BLaER1 treated with 17β-estradiol and CSF1 and Interleukin-3, amounts not matched to agents 10 nM and 100 nM (cell line): ENCODE measurements around the gene DDX11.
A peak's percentile ranks its signal among the peaks of the same experiment; 100 is the strongest.
"Not testable (repeated sequence)": the region's sequence is repeated elsewhere in the genome, so short reads cannot be mapped to it uniquely, and the experiment has no call there.

Source experiments
- H3K27ac ChIP-seq, 11 experiments: shearing (Covaris generic); formaldehyde crosslinking; 2 replicates each; pipeline ENCODE4 v1.8.1; 2022
- H3K27me3 ChIP-seq, 11 experiments: shearing (Covaris generic); formaldehyde crosslinking; 2 replicates each; pipeline ENCODE4 v1.8.1; 2022
- H3K36me3 ChIP-seq, 11 experiments: shearing (Covaris generic); formaldehyde crosslinking; 2 replicates each; pipeline ENCODE4 v1.8.1; 2022
- H3K4me1 ChIP-seq, 10 experiments: shearing (Covaris generic); formaldehyde crosslinking; 2 replicates each; pipeline ENCODE4 v1.8.1; 2022
- H3K4me2 ChIP-seq, 11 experiments: shearing (Covaris generic); formaldehyde crosslinking; 2 replicates each; pipeline ENCODE4 v1.8.1; 2022
- H3K4me3 ChIP-seq, 10 experiments: shearing (Covaris generic); formaldehyde crosslinking; 2 replicates each; pipeline ENCODE4 v1.8.1; 2022
- H3K9ac ChIP-seq, 11 experiments: shearing (Covaris generic); formaldehyde crosslinking; 2 replicates each; pipeline ENCODE4 v1.8.1; 2022
- H3K9me3 ChIP-seq, 11 experiments: shearing (Covaris generic); formaldehyde crosslinking; replicated peaks in 1 of 11; 2 replicates each; pipeline ENCODE4 v1.8.1; 2022
- H4K20me1 ChIP-seq, 11 experiments: shearing (Covaris generic); formaldehyde crosslinking; 2 replicates each; pipeline ENCODE4 v1.8.1; 2022
- Cebpa-rat ChIP-seq, 11 experiments: shearing (Covaris generic); IDR thresholded peaks; 2 replicates each; pipeline ENCODE4 v1.8.1; 2022

The DDX11 gene

DNA sequence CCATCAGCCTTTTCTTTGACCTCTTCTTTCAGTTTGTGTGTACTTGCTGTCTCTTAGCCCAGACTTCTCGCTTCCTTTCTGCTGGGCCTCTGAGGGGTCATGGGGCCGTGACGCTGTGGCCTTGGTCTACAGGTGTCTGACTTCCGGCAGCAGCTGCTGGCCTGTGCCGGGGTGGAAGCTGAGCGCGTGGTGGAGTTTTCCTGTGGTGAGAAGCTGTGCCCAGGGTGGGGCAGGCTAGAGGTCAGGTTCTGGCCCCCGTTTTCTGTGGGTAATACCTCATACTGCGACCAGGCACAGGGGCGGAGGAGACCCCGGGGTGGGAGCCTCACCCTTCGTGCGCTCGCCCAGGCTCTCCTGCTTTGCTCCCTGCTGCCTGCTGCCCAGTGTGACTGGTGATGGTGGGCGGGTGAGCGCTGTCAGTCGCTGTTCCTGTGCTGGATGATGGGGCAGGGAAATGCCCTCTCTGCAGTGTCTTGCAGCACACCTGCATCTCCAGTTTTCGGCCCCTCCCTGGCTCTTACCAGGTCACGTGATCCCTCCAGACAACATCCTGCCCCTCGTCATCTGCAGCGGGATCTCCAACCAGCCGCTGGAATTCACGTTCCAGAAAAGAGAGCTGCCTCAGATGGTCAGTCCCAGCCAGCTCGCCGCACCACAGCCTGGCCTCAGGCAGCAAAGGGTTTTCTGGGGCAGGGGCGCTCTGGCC lies 27.0 kb downstream of the DDX11 start:
- not testable (repeated sequence) for H3K9me3 ChIP-seq, H3K27me3 ChIP-seq, H3K9ac ChIP-seq, H3K4me3 ChIP-seq, H3K27ac ChIP-seq
- Histone ChIP-seq H3K36me3 (peaks cover 18 to 77% (median 53%) of the 10 kb centered on the region in 11 experiments), H3K4me1 (peaks cover 0 to 12% (median 5%) of the 10 kb centered on the region in 10 experiments; a peak in 11 of 20 replicates), H3K4me2 (peak overlapping the region in 6 of 11 experiments; percentile 8 to 46 (median 36); a peak in 7 of 22 replicates), H4K20me1 (peaks cover 0 to 15% (median 0%) of the 10 kb centered on the region in 11 experiments; a peak in 2 of 22 replicates)

- H3K27ac ChIP-seq, H3K4me2 ChIP-seq, H3K9me3 ChIP-seq, H3K27me3 ChIP-seq, H3K4me3 ChIP-seq, H3K9ac ChIP-seq, H4K20me1 ChIP-seq: not testable (repeated sequence)
- peaks cover 0 to 12% (median 5%) of the 10 kb centered on the region in 10 experiments; a peak in 11 of 20 replicates for H3K4me1 ChIP-seq
- H3K36me3 ChIP-seq = peaks cover 10 to 64% (median 39%) of the 10 kb centered on the region in 11 experiments; a peak in 21 of 22 replicates
Measured at GRCh38 chr12:31102125-31102524, 28.5 kb downstream of the DDX11 start.

DNA sequence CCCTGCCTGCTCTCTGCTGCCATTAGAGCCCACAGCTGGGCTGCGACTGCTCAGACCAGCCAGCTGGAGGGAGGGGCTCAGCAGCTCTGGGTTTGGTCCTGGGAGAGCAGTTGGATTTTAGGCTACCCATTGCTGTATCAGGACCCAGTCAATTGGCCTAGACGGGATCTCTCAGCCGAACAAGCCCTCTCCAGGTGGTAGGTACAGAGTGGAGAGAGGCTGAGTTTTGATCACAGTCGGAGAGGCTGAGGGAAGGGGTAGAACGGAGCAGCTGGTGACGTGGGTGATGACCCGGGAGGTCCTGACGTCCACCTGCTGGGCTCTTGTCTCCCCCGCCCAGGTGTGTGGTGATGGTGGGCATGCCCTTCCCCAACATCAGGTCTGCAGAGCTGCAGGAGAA lies 28.9 kb downstream of the DDX11 start:
- not testable (repeated sequence) for H3K9ac ChIP-seq, H3K4me3 ChIP-seq, H3K9me3 ChIP-seq, H3K4me2 ChIP-seq, H3K27ac ChIP-seq, H3K27me3 ChIP-seq, H4K20me1 ChIP-seq
- Histone ChIP-seq H3K4me1 (peaks cover 0 to 12% (median 5%) of the 10 kb centered on the region in 10 experiments; a peak in 11 of 20 replicates), H3K36me3 (peaks cover 10 to 61% (median 38%) of the 10 kb centered on the region in 11 experiments; a peak in 21 of 22 replicates)

- not testable (repeated sequence) for H3K4me2 ChIP-seq, H3K27ac ChIP-seq, H3K9me3 ChIP-seq, H3K9ac ChIP-seq, H3K4me3 ChIP-seq, H3K27me3 ChIP-seq, H4K20me1 ChIP-seq
- H3K4me1 ChIP-seq = peaks cover 0 to 12% (median 5%) of the 10 kb centered on the region in 10 experiments; a peak in 11 of 20 replicates
- H3K36me3 ChIP-seq = peaks cover 10 to 51% (median 35%) of the 10 kb centered on the region in 11 experiments; a peak in 19 of 22 replicates
Measured at GRCh38 chr12:31103561-31103975, 29.9 kb downstream of the DDX11 start.

- not testable (repeated sequence) for H3K4me3 ChIP-seq, H3K27ac ChIP-seq, H4K20me1 ChIP-seq, H3K9me3 ChIP-seq, H3K27me3 ChIP-seq, H3K9ac ChIP-seq, H3K4me2 ChIP-seq
- peaks cover 10 to 48% (median 35%) of the 10 kb centered on the region in 11 experiments; a peak in 19 of 22 replicates for H3K36me3 ChIP-seq
- peaks cover 0 to 12% (median 5%) of the 10 kb centered on the region in 10 experiments; a peak in 11 of 20 replicates for H3K4me1 ChIP-seq
Measured at GRCh38 chr12:31104220-31104619, 30.6 kb downstream of the DDX11 start.

GRCh38 chr12:31104773-31105172 lies 31.1 kb downstream of the DDX11 start:
- H3K4me3 ChIP-seq, H3K27ac ChIP-seq, H3K27me3 ChIP-seq, H3K4me2 ChIP-seq, H4K20me1 ChIP-seq, H3K9me3 ChIP-seq, H3K9ac ChIP-seq: not testable (repeated sequence)
- Histone ChIP-seq H3K4me1 (peaks cover 0 to 12% (median 5%) of the 10 kb centered on the region in 10 experiments; a peak in 11 of 20 replicates), H3K36me3 (peaks cover 10 to 48% (median 35%) of the 10 kb centered on the region in 11 experiments; a peak in 19 of 22 replicates)

DNA sequence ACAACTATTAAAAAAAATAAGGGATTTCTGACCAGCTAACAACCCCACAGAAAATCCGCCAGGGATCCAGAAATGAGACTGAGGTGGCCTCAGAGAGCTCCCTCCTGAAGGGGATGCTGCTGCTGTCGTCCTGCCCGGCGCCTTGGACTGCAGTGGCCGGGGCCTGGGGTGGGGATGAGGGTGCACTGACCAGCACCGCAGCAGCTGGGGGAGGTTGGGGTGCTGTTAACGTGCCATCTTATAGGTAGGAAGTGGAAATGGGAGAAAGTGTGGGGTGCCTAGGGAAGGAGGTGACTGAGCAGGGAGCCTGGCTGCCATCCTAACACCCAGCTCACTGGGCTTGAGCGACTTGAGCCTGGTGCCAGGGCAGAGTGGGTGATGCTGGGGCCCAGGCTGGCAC lies 32.0 kb downstream of the DDX11 start:
- peaks cover 0 to 6% (median under 1%) of the 10 kb centered on the region in 10 experiments; a peak in 8 of 20 replicates for H3K4me1 ChIP-seq
- peaks cover 0 to 6% (median 0%) of the 10 kb centered on the region in 11 experiments; a peak in 2 of 22 replicates for H4K20me1 ChIP-seq
- H3K9me3 ChIP-seq = no peaks in the 10 kb centered on the region
- H3K4me2 ChIP-seq = no peak overlapping the region
- H3K27me3 ChIP-seq = no peaks in the 10 kb centered on the region
- H3K4me3 ChIP-seq = no peak overlapping the region
- no peak for TF ChIP-seq Cebpa-rat (IDR thresholded peaks at IDR 0.05)
- H3K36me3 ChIP-seq = peaks cover 9 to 43% (median 30%) of the 10 kb centered on the region in 11 experiments; a peak in 18 of 22 replicates
- H3K9ac ChIP-seq = no peak overlapping the region
- no peak overlapping the region for H3K27ac ChIP-seq

DNA sequence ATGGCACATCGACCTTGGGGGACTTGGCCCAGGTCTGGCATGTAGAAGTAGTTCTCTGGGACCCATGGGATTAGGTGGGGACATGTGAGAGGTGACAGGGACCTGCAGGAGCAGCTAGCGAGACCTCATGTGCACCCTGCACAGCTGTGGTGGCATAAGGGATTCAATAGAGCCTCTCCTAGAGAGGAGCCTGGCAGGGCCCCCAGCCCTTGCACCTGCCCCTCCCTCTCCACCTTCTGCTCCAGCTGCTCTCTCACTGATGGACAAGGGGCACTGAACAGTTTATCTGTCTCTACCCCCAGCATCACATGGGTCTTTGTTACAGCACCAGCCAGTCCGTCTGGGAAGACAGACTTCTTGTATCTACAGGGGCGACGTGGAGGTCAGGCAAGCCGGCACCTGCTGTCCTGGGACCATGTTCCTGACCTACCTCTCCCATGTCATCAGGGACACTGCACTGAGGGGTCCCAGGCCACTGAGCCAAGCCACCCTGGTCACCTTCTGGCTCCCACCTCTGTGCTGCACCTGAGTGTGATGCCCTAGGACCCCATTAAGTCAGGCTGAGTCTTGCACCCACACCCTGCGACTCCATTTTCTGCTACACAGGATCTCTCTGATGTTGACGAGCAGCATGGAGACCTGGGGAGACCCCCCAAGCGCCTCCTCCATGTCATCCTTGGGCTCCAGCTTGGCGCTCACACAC lies 32.6 kb downstream of the DDX11 start:
- no peaks in the 10 kb centered on the region for H3K27me3 ChIP-seq
- no peak for TF ChIP-seq Cebpa-rat (IDR thresholded peaks at IDR 0.05)
- no peak overlapping the region for H3K4me3 ChIP-seq

GRCh38 chr12:31109773-31110172 lies 36.1 kb downstream of the DDX11 start:
- not testable (repeated sequence) for H3K4me3 ChIP-seq, H3K4me1 ChIP-seq, H4K20me1 ChIP-seq, H3K9me3 ChIP-seq, H3K27ac ChIP-seq, H3K4me2 ChIP-seq, H3K36me3 ChIP-seq, H3K27me3 ChIP-seq, H3K9ac ChIP-seq

More for the DNA sequence above, 32.6 kb downstream of the DDX11 start:
- 0 out of 20 replicates have a peak, but pooled peaks cover 0 to 3% (median 0%) of the 10 kb centered on the region in 10 experiments for H3K4me1 ChIP-seq
- H4K20me1 ChIP-seq = peaks cover 0 to under 1% (median 0%) of the 10 kb centered on the region in 11 experiments; a peak in 1 of 22 replicates
- no peak overlapping the region for H3K4me2 ChIP-seq
- H3K9me3 ChIP-seq = no peaks in the 10 kb centered on the region
- H3K27ac ChIP-seq = no peak overlapping the region
- H3K36me3 ChIP-seq = peaks cover 5 to 37% (median 27%) of the 10 kb centered on the region in 11 experiments; a peak in 16 of 22 replicates
- H3K9ac ChIP-seq = no peak overlapping the region

DNA sequence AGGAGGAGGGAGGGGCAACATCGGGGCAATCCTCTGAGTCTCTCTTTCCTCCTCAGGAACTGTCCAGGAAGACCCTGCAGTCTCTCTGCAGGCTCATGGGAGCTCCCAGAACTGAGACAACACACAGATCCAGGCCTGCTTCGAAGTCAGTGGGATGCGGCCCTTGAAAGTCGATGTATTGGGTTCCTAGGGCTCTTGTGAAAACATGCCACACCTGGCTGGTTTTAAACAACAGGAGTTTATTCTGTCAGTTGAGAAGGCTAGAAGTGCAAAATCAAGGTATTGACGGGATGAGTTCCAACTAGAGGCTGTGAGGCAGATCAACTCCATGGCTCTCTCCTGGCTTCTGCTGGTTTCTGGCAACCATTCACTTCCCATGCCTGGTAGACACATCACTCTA lies 36.6 kb downstream of the DDX11 start:
- H3K9ac ChIP-seq, H4K20me1 ChIP-seq, H3K4me2 ChIP-seq, H3K27me3 ChIP-seq, H3K4me3 ChIP-seq, H3K36me3 ChIP-seq, H3K4me1 ChIP-seq, H3K27ac ChIP-seq, H3K9me3 ChIP-seq: not testable (repeated sequence)
